Lower lobe of right lung (tissue), 2 donors: Measurements from ENCODE around the gene MAGI1. TPM values are rescaled to one million over a fixed set of nuclear protein-coding genes. Genes with fewer than 3 reads are reported as not detected.
A peak's percentile ranks its signal among the peaks of the same experiment; 100 is the strongest.

Source experiments
- ATAC-seq, 2 donors: fragments of 200-7000 bp; cut with Tn5 transposase; one replicate each; pipeline ENCODE4 v1.9.1; 2020 to 2022; ENCODE audit warnings: mild to moderate bottlenecking in 2 of 2, moderate library complexity in 2 of 2
- DNase-seq: peaks from one replicate; pipeline ENCODE4 v3.0.0-alpha.2; 2020
- H3K27ac ChIP-seq: fragments of 200-600 bp; one replicate; pipeline ENCODE4 v1.8.0; 2022
- H3K27me3 ChIP-seq: fragments of 200-600 bp; one replicate; pipeline ENCODE4 v1.8.0; 2022; ENCODE audit warnings: low read depth
- H3K36me3 ChIP-seq: fragments of 200-600 bp; one replicate; pipeline ENCODE4 v1.8.0; 2022; ENCODE audit warnings: mild to moderate bottlenecking
- H3K4me1 ChIP-seq: fragments of 200-600 bp; one replicate; pipeline ENCODE4 v1.8.0; 2022
- H3K4me3 ChIP-seq: fragments of 200-600 bp; one replicate; pipeline ENCODE4 v1.8.0; 2022; ENCODE audit warnings: mild to moderate bottlenecking
- H3K9me3 ChIP-seq: fragments of 200-600 bp; one replicate; pipeline ENCODE4 v1.8.0; 2022
- CTCF ChIP-seq: fragments of 200-600 bp; IDR thresholded peaks from one replicate; pipeline ENCODE4 v1.8.0; 2022; ENCODE audit warnings: antibody characterized with exemption, mild to moderate bottlenecking
- intact Hi-C: fragments of 100-400 bp; cut with DNase I; formaldehyde crosslinking; loops from one replicate; pipeline ENCODE4 v1.11.0; 2022
- total RNA-seq: library from RNA; stranded (reverse); fragmentation: NEBNext Ultra II Directional; extraction: Animal tissue kit (Norgen Biotek cat#: 25700); gene quantifications from one replicate; pipeline ENCODE4 v1.2.1, GENCODE V29; 2021
- donor health status: DM: no; HTN: yes; CAD: no; lungs with severe emphysema.

The MAGI1 gene
- total RNA-seq, 1 donor from 2014 or later: 35.5 TPM

DNA sequence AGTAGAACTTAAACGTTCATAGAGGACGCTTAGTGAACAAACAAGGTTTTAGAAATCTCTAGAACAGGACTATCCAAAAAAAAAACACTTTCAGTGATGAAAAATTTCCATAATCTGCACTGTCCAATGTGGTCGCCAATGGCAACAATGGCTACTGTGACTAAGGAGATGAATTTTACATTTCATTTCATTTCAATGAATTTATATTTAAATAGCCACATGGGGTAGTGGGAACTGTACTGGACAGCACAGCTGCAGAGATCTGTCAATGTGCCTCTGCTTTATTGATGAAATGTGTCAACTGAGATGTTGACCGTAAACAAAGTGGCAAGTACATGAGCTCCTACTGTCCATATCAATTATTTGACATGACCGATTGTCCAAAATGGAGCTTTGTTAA lies 222.5 kb downstream of the MAGI1 start:
- Histone ChIP-seq H3K27ac (no peak overlapping the region), H3K36me3 (no peaks in the 10 kb centered on the region), H3K27me3 (no peaks in the 10 kb centered on the region), H3K4me3 (no peak overlapping the region), H3K4me1 (no peaks in the 10 kb centered on the region), H3K9me3 (no peaks in the 10 kb centered on the region)
- intact Hi-C loops: no loop called here
- TF ChIP-seq CTCF: no peak
- DNase-seq: no peak
- no peak for ATAC-seq

DNA sequence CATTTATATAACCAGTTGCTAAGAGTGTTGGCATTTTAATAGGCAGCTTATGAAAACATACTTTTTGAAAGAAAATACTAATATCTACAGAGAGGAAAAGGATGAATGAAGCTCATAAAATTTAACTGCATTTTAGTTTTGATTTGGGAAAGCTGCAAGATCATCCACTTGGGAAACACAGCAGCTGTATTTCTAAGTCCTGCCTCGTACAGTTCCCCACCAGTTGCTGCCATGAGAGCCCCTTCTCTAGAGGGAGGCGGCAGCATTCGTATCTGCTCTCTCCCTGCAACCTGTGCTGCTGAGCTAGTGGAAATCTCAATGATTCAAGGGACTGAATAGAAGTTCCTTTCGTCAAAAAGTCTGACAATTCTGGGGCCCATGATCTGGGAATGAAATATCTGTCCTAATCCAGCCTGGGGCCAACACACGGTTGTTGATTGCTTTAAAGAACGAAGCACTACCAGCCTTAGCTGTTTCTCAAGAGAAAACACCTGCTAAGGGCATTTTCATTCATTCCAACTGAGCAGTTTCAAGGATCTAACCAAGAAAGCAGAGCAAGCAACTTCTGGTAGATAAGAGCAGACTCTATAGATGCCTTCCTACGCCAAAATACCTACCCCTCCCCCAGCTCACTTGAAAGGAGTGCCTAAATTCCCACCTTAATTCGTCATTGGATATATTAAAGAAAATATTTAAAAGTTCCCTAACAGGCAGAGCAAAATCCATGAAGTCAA lies 223.7 kb downstream of the MAGI1 start:
- H3K4me1 ChIP-seq: no peaks in the 10 kb centered on the region
- DNase-seq (no peak), ATAC-seq (peak in 1 of 2 donors; percentile 67)
- no peaks in the 10 kb centered on the region for H3K36me3 ChIP-seq
- intact Hi-C loops: no loop called here
- no peaks in the 10 kb centered on the region for H3K27me3 ChIP-seq
- no peak overlapping the region for H3K27ac ChIP-seq
- no peak overlapping the region for H3K4me3 ChIP-seq
- TF ChIP-seq CTCF: no peak
- H3K9me3 ChIP-seq: no peaks in the 10 kb centered on the region

- Histone ChIP-seq H3K27ac (no peak overlapping the region), H3K4me3 (no peak overlapping the region), H3K27me3 (no peaks in the 10 kb centered on the region), H3K36me3 (no peaks in the 10 kb centered on the region), H3K4me1 (no peaks in the 10 kb centered on the region), H3K9me3 (no peaks in the 10 kb centered on the region)
- no peak for TF ChIP-seq CTCF
- no peak for ATAC-seq
- intact Hi-C loops: no loop called here
- DNase-seq: no peak
Observed at GRCh38 chr3:65811892-65812291, 226.8 kb downstream of the MAGI1 start.

DNA sequence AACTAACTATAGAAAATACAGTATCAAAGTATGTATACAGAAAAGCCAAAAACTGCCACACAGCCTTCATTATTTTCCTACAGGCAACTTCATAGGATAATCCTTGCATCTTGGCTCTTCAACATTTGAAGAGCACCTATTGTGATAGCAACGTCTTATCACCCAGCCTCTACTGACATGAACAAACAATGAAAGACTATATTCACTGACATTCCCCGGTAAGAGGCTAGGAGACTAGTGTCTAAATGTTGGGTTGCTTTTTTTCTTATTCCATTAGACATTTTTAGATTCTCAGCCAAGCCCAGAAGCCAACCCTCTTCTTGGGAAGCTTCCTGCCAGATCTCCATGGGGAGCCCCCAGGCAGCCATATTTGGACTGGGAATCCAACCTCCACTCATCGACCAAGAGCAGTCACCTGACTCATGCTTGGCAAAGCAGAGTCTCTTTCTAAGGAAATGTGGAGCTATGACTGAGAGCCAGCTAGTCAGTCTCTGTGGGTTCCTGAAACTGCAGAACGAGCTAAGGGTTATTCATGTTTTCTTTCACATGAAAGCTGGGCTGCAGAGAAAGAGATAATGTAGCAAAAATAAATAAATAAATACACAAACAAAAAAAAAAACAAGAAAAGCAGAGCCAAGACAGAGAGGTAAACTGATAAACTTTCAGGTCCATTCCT lies 227.5 kb downstream of the MAGI1 start:
- Histone ChIP-seq H3K36me3 (no peaks in the 10 kb centered on the region), H3K4me1 (no peaks in the 10 kb centered on the region), H3K27me3 (no peaks in the 10 kb centered on the region), H3K9me3 (no peaks in the 10 kb centered on the region), H3K4me3 (no peak overlapping the region), H3K27ac (no peak overlapping the region)
- intact Hi-C loops: no loop called here
- DNase-seq (no peak), ATAC-seq (no peak)
- TF ChIP-seq CTCF: no peak

DNA sequence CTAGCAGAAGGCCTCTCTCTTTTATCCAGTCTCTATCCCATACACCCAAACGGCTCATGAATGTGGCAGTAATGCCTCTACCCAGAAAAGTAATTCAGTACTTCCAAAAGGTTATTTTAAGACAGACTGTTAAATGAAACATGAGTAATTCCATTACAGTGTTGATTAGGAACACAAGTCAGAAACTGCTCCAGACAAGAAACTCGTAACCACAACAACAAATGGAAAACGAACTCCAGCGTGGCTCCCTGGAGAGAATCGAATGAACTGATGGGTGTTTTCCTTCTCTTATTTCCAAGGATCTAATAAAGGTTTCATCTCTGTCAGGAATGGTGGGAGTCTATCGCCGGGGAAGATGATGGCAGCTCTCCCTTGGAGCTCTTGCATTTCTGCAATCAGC lies 228.4 kb downstream of the MAGI1 start:
- no peak for TF ChIP-seq CTCF
- no peaks in the 10 kb centered on the region for H3K27me3 ChIP-seq
- ATAC-seq (no peak), DNase-seq (no peak)
- no peak overlapping the region for H3K27ac ChIP-seq
- H3K4me1 ChIP-seq: no peaks in the 10 kb centered on the region
- H3K4me3 ChIP-seq: no peak overlapping the region
- intact Hi-C loops: no loop called here
- H3K36me3 ChIP-seq: no peaks in the 10 kb centered on the region
- no peaks in the 10 kb centered on the region for H3K9me3 ChIP-seq
